ENCODE data around the gene PSME1. TPM values are rescaled to one million over a fixed set of nuclear protein-coding genes. Genes with fewer than 3 reads are reported as not detected.

PSME1 gene
- total RNA-seq, 1 donor from 2014 or later, result 32.7 TPM

GRCh38 chr14:24137529-24138395 lies 1.8 kb downstream of the PSME1 start:
- Mint-ChIP-seq H3K9me3 (no peaks in the 10 kb centered on the region), H3K27ac (no peak overlapping the region), H3K4me1 (peaks cover 34% of the 10 kb centered on the region), H3K4me3 (peak overlapping the region; percentile 99), H3K27me3 (ENCODE audit: insufficient read depth, low read depth) (peaks cover 8% of the 10 kb centered on the region), H3K36me3 (peaks cover 27% of the 10 kb centered on the region)
- no peak overlapping the region for H3K4me2 ChIP-seq
- H3K4me3 ChIP-seq, result no peak overlapping the region
- H2AFZ ChIP-seq (replicated peaks), result no peak overlapping the region
- no peak for DNase-seq (ENCODE audit: low spot score)
- TF ChIP-seq CTCF (IDR thresholded peaks at IDR 0.05) (no peak), EZH2phosphoT487 (IDR thresholded peaks at IDR 0.05) (no peak), EZH2 (IDR thresholded peaks at IDR 0.05) (no peak)
- peaks cover 13% of the 10 kb centered on the region for H3K4me1 ChIP-seq
- no peak overlapping the region for H3K9ac ChIP-seq
- no peaks in the 10 kb centered on the region for H3K9me3 ChIP-seq (ENCODE audit: low read depth)
- H3K79me2 ChIP-seq (ENCODE audit: low read depth), result peaks cover 20% of the 10 kb centered on the region
- H3K27me3 ChIP-seq, result peaks cover 9% of the 10 kb centered on the region
- no peaks in the 10 kb centered on the region for H3K36me3 ChIP-seq
- peaks cover 23% of the 10 kb centered on the region for H4K20me1 ChIP-seq (ENCODE audit: low read depth)
- H3K27ac ChIP-seq, result no peak overlapping the region
- peaks cover 69% of the 10 kb centered on the region for H3F3A ChIP-seq (ENCODE audit: low read depth)

GRCh38 chr14:24138396-24139271 lies 2.6 kb downstream of the PSME1 start:
- H3K27ac ChIP-seq, result no peak overlapping the region
- H3K27me3 ChIP-seq, result peaks cover 9% of the 10 kb centered on the region
- Mint-ChIP-seq H3K27ac (no peak overlapping the region), H3K4me3 (peak overlapping the region; percentile 99), H3K27me3 (ENCODE audit: insufficient read depth, low read depth) (peaks cover 8% of the 10 kb centered on the region), H3K4me1 (peaks cover 35% of the 10 kb centered on the region), H3K36me3 (peaks cover 27% of the 10 kb centered on the region), H3K9me3 (no peaks in the 10 kb centered on the region)
- TF ChIP-seq EZH2 (IDR thresholded peaks at IDR 0.05), result no peak
- TF ChIP-seq CTCF (IDR thresholded peaks at IDR 0.05), result no peak
- no peak for TF ChIP-seq EZH2phosphoT487 (IDR thresholded peaks at IDR 0.05)
- peaks cover 23% of the 10 kb centered on the region for H4K20me1 ChIP-seq (ENCODE audit: low read depth)
- H3K4me1 ChIP-seq, result peaks cover 13% of the 10 kb centered on the region
- peaks cover 20% of the 10 kb centered on the region for H3K79me2 ChIP-seq (ENCODE audit: low read depth)
- no peak for DNase-seq (ENCODE audit: low spot score)
- H3K9ac ChIP-seq, result no peak overlapping the region
- H3K4me3 ChIP-seq, result no peak overlapping the region
- H3K9me3 ChIP-seq (ENCODE audit: low read depth), result no peaks in the 10 kb centered on the region
- H2AFZ ChIP-seq (replicated peaks), result no peak overlapping the region
- H3F3A ChIP-seq (ENCODE audit: low read depth), result peaks cover 71% of the 10 kb centered on the region
- H3K4me2 ChIP-seq, result no peak overlapping the region
- H3K36me3 ChIP-seq, result no peaks in the 10 kb centered on the region

- Histone ChIP-seq H3K9me3 (ENCODE audit: low read depth) (no peaks in the 10 kb centered on the region), H3F3A (ENCODE audit: low read depth) (peaks cover 69% of the 10 kb centered on the region), H4K20me1 (ENCODE audit: low read depth) (peaks cover 23% of the 10 kb centered on the region), H3K9ac (no peak overlapping the region), H2AFZ (replicated peaks) (no peak overlapping the region), H3K4me1 (peaks cover 13% of the 10 kb centered on the region), H3K36me3 (no peaks in the 10 kb centered on the region), H3K27me3 (peaks cover 9% of the 10 kb centered on the region), H3K79me2 (ENCODE audit: low read depth) (peaks cover 20% of the 10 kb centered on the region), H3K27ac (no peak overlapping the region), H3K4me3 (peak overlapping the region; percentile 96), H3K4me2 (peak overlapping the region; percentile 90)
- H3K4me1 Mint-ChIP-seq, result peaks cover 35% of the 10 kb centered on the region
- peaks cover 29% of the 10 kb centered on the region for H3K36me3 Mint-ChIP-seq
- peak overlapping the region; percentile 99 for H3K4me3 Mint-ChIP-seq
- H3K27ac Mint-ChIP-seq, result no peak overlapping the region
- no peak for TF ChIP-seq EZH2phosphoT487 (IDR thresholded peaks at IDR 0.05)
- H3K27me3 Mint-ChIP-seq (ENCODE audit: insufficient read depth, low read depth), result peaks cover 8% of the 10 kb centered on the region
- no peak for DNase-seq (ENCODE audit: low spot score)
- no peaks in the 10 kb centered on the region for H3K9me3 Mint-ChIP-seq
Observed at GRCh38 chr14:24139272-24139934, 3.4 kb downstream of the PSME1 start.
